Lung (tissue), 12 donors: ENCODE results near the gene OR7A10. TPM values are rescaled to one million over a fixed set of nuclear protein-coding genes. Genes with fewer than 3 reads are reported as not detected.

ENCODE experiments used
- ATAC-seq: fragments of 200-7000 bp; cut with Tn5 transposase; one replicate; pipeline ENCODE4 v1.9.1; 2020; ENCODE audit warnings: moderate number of reproducible peaks; ENCODE audit not compliant: insufficient read depth, low FRiP score
- DNase-seq, 3 donors: peaks; one replicate each; pipeline ENCODE4 v3.0.0-alpha.2; 2013 to 2017
- H3K27ac ChIP-seq, 2 donors: one replicate each; pipeline ENCODE4 v1.5.1; 2013; ENCODE audit warnings: mild to moderate bottlenecking in 2 of 2, moderate library complexity in 2 of 2, control low read depth in 1 of 2, inconsistent platforms in 1 of 2, low read depth in 1 of 2, low read length in 1 of 2
- H3K27me3 ChIP-seq, 3 donors: one replicate each; pipeline ENCODE4 v1.5.1; 2013; ENCODE audit warnings: low read length in 2 of 3; ENCODE audit not compliant: control insufficient read depth in 3 of 3, insufficient read depth in 3 of 3
- H3K36me3 ChIP-seq, 4 donors: one replicate each; pipeline ENCODE4 v1.5.1; 2013; ENCODE audit warnings: low read length in 4 of 4, mild to moderate bottlenecking in 1 of 4, moderate library complexity in 1 of 4; ENCODE audit not compliant: control insufficient read depth in 4 of 4, insufficient read depth in 4 of 4
- H3K4me1 ChIP-seq, 5 donors: one replicate each; pipeline ENCODE4 v1.5.1; 2013; ENCODE audit warnings: low read length in 5 of 5, mild to moderate bottlenecking in 2 of 5, moderate library complexity in 1 of 5; ENCODE audit not compliant: control insufficient read depth in 5 of 5, insufficient read depth in 5 of 5
- H3K4me3 ChIP-seq: one replicate; pipeline ENCODE4 v1.5.1; 2013; ENCODE audit warnings: mild to moderate bottlenecking, control low read depth, moderate library complexity
- H3K9ac ChIP-seq, 2 donors: one replicate each; pipeline ENCODE4 v1.5.1; 2013; ENCODE audit warnings: low read length in 2 of 2, control low read depth in 1 of 2; ENCODE audit not compliant: insufficient read depth in 1 of 2
- H3K9me3 ChIP-seq, 4 donors: one replicate each; pipeline ENCODE4 v1.5.1; 2013; ENCODE audit warnings: low read length in 3 of 4, mild to moderate bottlenecking in 1 of 4, moderate library complexity in 1 of 4; ENCODE audit not compliant: control insufficient read depth in 4 of 4, insufficient read depth in 3 of 4
- CTCF ChIP-seq: IDR thresholded peaks from 2 replicates; pipeline ENCODE4 v1.5.1; 2012; ENCODE audit warnings: mild to moderate bottlenecking; ENCODE audit errors: control extremely low read depth, extremely low read depth
- WGBS, 2 donors: extraction: QIAGEN DNeasy Blood & Tissue Kit; methylation state at CpG; one replicate each; pipeline ENCODE4 v1.1.7; 2013; 5-methylcytosine and 5-hydroxymethylcytosine counted together
- polyA plus RNA-seq, 2 donors: library from polyadenylated mRNA; stranded (reverse); fragments of 200-250 nt; gene quantifications; one replicate each; pipeline ENCODE4 v1.2.1, GENCODE V29; 2013
- total RNA-seq, 2 donors: library from RNA; depleted of rRNA in 1 of 2; stranded (reverse); fragments of >200 nt in 1 of 2; gene quantifications; one replicate each; pipeline ENCODE4 v1.2.1, GENCODE V29; 2014 to 2021
- donor health status: control.
- donor health status: control.
- donor health status: Bipolar disorder and iron deficiency.
- donor health status: healthy.
- donor health status: DM: yes; HTN: yes; CAD: no.

The OR7A10 gene
- total and polyA plus RNA-seq, 4 donors = not detected

GRCh38 chr19:14830702-14831101 lies 18.0 kb downstream of the OR7A10 start:
- Histone ChIP-seq H3K4me1 (no peaks in the 10 kb centered on the region), H3K27ac (no peak overlapping the region), H3K4me3 (no peak overlapping the region), H3K27me3 (peaks cover 0 to 3% (median 0%) of the 10 kb centered on the region in 3 donors), H3K36me3 (no peaks in the 10 kb centered on the region), H3K9ac (no peak overlapping the region), H3K9me3 (peaks cover 0 to 2% (median under 1%) of the 10 kb centered on the region in 4 donors)
- DNase-seq (no peak), ATAC-seq (no peak)
- 66 to 82% methylated on average over 4 of the region's 4 CpGs for WGBS, 2 donors
- TF ChIP-seq CTCF = no peak

GRCh38 chr19:14826006-14826405 lies 22.7 kb downstream of the OR7A10 start:
- no peaks in the 10 kb centered on the region for H3K4me1 ChIP-seq
- peaks cover 0 to 5% (median 2%) of the 10 kb centered on the region in 4 donors for H3K9me3 ChIP-seq
- no peak overlapping the region for H3K27ac ChIP-seq
- DNase-seq (no peak), ATAC-seq (no peak)
- no peaks in the 10 kb centered on the region for H3K36me3 ChIP-seq
- H3K4me3 ChIP-seq = no peak overlapping the region
- H3K27me3 ChIP-seq = peaks cover 0 to 3% (median 0%) of the 10 kb centered on the region in 3 donors
- H3K9ac ChIP-seq = no peak overlapping the region
- TF ChIP-seq CTCF = no peak
- WGBS, 2 donors = 93 to 94% methylated on average over 2 of the region's 2 CpGs

GRCh38 chr19:14821937-14822336 lies 26.8 kb downstream of the OR7A10 start:
- no peak overlapping the region for H3K4me3 ChIP-seq
- H3K4me1 ChIP-seq = no peaks in the 10 kb centered on the region
- no peak overlapping the region for H3K27ac ChIP-seq
- no peak for ATAC-seq
- DNase-seq = no peak
- H3K27me3 ChIP-seq = peaks cover 0 to 3% (median 0%) of the 10 kb centered on the region in 3 donors
- TF ChIP-seq CTCF = no peak
- peaks cover 0 to 3% (median 2%) of the 10 kb centered on the region in 4 donors for H3K9me3 ChIP-seq
- WGBS, 2 donors = 38 to 42% methylated on average over 6 of the region's 6 CpGs
- H3K9ac ChIP-seq = no peak overlapping the region
- H3K36me3 ChIP-seq = no peaks in the 10 kb centered on the region

GRCh38 chr19:14818588-14818987 lies 30.1 kb downstream of the OR7A10 start:
- no peaks in the 10 kb centered on the region for H3K9me3 ChIP-seq
- no peak overlapping the region for H3K4me3 ChIP-seq
- DNase-seq (no peak), ATAC-seq (no peak)
- no peaks in the 10 kb centered on the region for H3K27me3 ChIP-seq
- no peaks in the 10 kb centered on the region for H3K36me3 ChIP-seq
- WGBS, 2 donors = 80 to 82% methylated on average over 8 of the region's 8 CpGs
- no peak overlapping the region for H3K27ac ChIP-seq
- no peak overlapping the region for H3K9ac ChIP-seq
- no peaks in the 10 kb centered on the region for H3K4me1 ChIP-seq
- no peak for TF ChIP-seq CTCF
